GM12878 (cell line): ENCODE measurements around the gene XPC. TPM values are rescaled to one million over a fixed set of nuclear protein-coding genes. Genes with fewer than 3 reads are reported as not detected.

ENCODE experiments used
- ATAC-seq: fragments of 200-7000 bp; cut with Tn5 transposase; 3 replicates; pipeline ENCODE4 v1.9.1; 2020; ENCODE audit warnings: mild to moderate bottlenecking, moderate library complexity
- BruUV-seq: library from RNA; stranded (reverse); fragments of 400-500 nt; replicated peaks from 2 replicates; lab custom pipeline; 2021; lab: Mats Ljungman, UMichigan
- CTCF ChIA-PET: fragments of 300-600 bp; sonication (Branson Sonifier 250); formaldehyde crosslinking; extraction: SDS; loops from one replicate; lab custom pipeline; 2021; ENCODE audit warnings: inconsistent platforms; lab: Yijun Ruan, JAX
- POLR2A ChIA-PET: fragments of 350-600 bp; formaldehyde crosslinking; extraction: SDS; loops from one replicate; lab custom pipeline; 2021; ENCODE audit warnings: inconsistent platforms; lab: Charles Lee
- RAD21 ChIA-PET: fragments of 300-600 bp; sonication (Branson Sonifier 250); formaldehyde crosslinking; loops from one replicate; lab custom pipeline; 2023; ENCODE audit warnings: antibody characterized with exemption; ENCODE audit not compliant: unreplicated experiment; lab: Charles Lee
- SMC1A ChIA-PET: fragments of 300-600 bp; sonication (Branson Sonifier 250); formaldehyde crosslinking; loops from one replicate; lab custom pipeline; 2023; ENCODE audit not compliant: unreplicated experiment, uncharacterized antibody; lab: Charles Lee
- DNase-seq: peaks from one replicate; pipeline ENCODE4 v3.0.0-alpha.2; 2011; ENCODE audit warnings: low read depth, low spot score
- FAIRE-seq: peaks from 3 replicates; lab custom pipeline; 2011; peaks lifted over from hg19 to GRCh38; lab: Jason Lieb, UNC
- H2AFZ ChIP-seq: 2 replicates; pipeline ENCODE4 v1.6.0; 2011; ENCODE audit warnings: low read depth, low read length, control low read depth; ENCODE audit not compliant: control insufficient read depth
- H3K27ac ChIP-seq: 2 replicates; pipeline ENCODE4 v1.5.1; 2011; ENCODE audit warnings: control low read depth; ENCODE audit not compliant: control insufficient read depth, insufficient read depth
- H3K27me3 ChIP-seq, 2 experiments: replicated peaks in 1 of 2; 2 replicates each; pipeline versions ENCODE4 v1.6.0 to v1.6.1; 2011; ENCODE audit warnings: low read length in 1 of 2; ENCODE audit not compliant: control insufficient read depth in 2 of 2, insufficient read depth in 2 of 2
- H3K36me3 ChIP-seq, 2 experiments: 2 replicates each; pipeline ENCODE4 v1.5.1; 2011; ENCODE audit warnings: low read length in 1 of 2; ENCODE audit not compliant: control insufficient read depth in 2 of 2, insufficient read depth in 2 of 2
- H3K4me1 ChIP-seq: 2 replicates; pipeline ENCODE4 v1.6.1; 2011; ENCODE audit warnings: mild to moderate bottlenecking, low read length, moderate library complexity, mixed read lengths; ENCODE audit not compliant: control insufficient read depth, insufficient read depth
- H3K4me2 ChIP-seq: 2 replicates; pipeline ENCODE4 v1.6.0; 2011; ENCODE audit warnings: control low read depth; ENCODE audit not compliant: control insufficient read depth, insufficient read depth
- H3K4me3 ChIP-seq: fragments of 200-600 bp; sonication (generic); 2 replicates; pipeline ENCODE4 v1.5.1; 2016
- H3K79me2 ChIP-seq: 2 replicates; pipeline ENCODE4 v1.6.0; 2011; ENCODE audit warnings: low read length; ENCODE audit not compliant: control insufficient read depth, insufficient read depth
- H3K9ac ChIP-seq: 2 replicates; pipeline ENCODE4 v1.8.0; 2011; ENCODE audit warnings: low read length, control low read depth, mixed read lengths; ENCODE audit not compliant: control insufficient read depth, insufficient read depth
- H3K9me3 ChIP-seq: replicated peaks from 3 replicates; pipeline ENCODE4 v1.5.1; 2011; ENCODE audit warnings: mild to moderate bottlenecking, low read length; ENCODE audit not compliant: control insufficient read depth, insufficient read depth
- H4K20me1 ChIP-seq: 2 replicates; pipeline ENCODE4 v1.6.0; 2011; ENCODE audit not compliant: control insufficient read depth, insufficient read depth
- BACH1 ChIP-seq: fragments of 450-650 bp; IDR thresholded peaks from 2 replicates; pipeline ENCODE4 v1.6.1; 2017; ENCODE audit warnings: mild to moderate bottlenecking, borderline replicate concordance
- BMI1 ChIP-seq: fragments of 450-650 bp; IDR thresholded peaks from 2 replicates; pipeline ENCODE4 v1.6.1; 2016; ENCODE audit warnings: mild to moderate bottlenecking, moderate library complexity, borderline replicate concordance
- FOXM1 ChIP-seq: IDR thresholded peaks from 2 replicates; pipeline ENCODE4 v1.6.1; 2012; ENCODE audit warnings: low read depth, mild to moderate bottlenecking, inconsistent platforms, low read length, moderate library complexity
- MTA3 ChIP-seq: IDR thresholded peaks from 2 replicates; pipeline ENCODE4 v1.6.1; 2012; ENCODE audit warnings: low read length, inconsistent platforms, borderline replicate concordance
- MYC ChIP-seq: IDR thresholded peaks from 2 replicates; pipeline ENCODE4 v1.6.1; 2011; ENCODE audit warnings: mild to moderate bottlenecking, low read length, moderate library complexity, inconsistent platforms; ENCODE audit not compliant: insufficient read depth, insufficient replicate concordance, insufficient read length, severe bottlenecking
- PRDM15 ChIP-seq: fragments of 450-650 bp; formaldehyde crosslinking; IDR thresholded peaks from 2 replicates; pipeline ENCODE4 v1.4.0; 2020; ENCODE audit warnings: mild to moderate bottlenecking, moderate library complexity
- SKIL ChIP-seq: fragments of 450-650 bp; IDR thresholded peaks from 2 replicates; pipeline ENCODE4 v1.6.1; 2017; ENCODE audit warnings: mild to moderate bottlenecking, low read depth, inconsistent platforms; ENCODE audit not compliant: poor library complexity, severe bottlenecking
- SMARCA5 ChIP-seq: fragments of 450-650 bp; IDR thresholded peaks from 2 replicates; pipeline ENCODE4 v1.6.1; 2017; ENCODE audit warnings: mild to moderate bottlenecking
- TARDBP ChIP-seq: IDR thresholded peaks from 2 replicates; pipeline ENCODE4 v1.6.1; 2016; ENCODE audit warnings: borderline replicate concordance
- USF2 ChIP-seq: IDR thresholded peaks from 2 replicates; pipeline ENCODE4 v1.6.1; 2011; ENCODE audit warnings: low read depth, low read length, improper control_type of control experiment, borderline replicate concordance
- ZBTB40 ChIP-seq: fragments of 450-650 bp; IDR thresholded peaks from 2 replicates; pipeline ENCODE4 v1.6.1; 2016; ENCODE audit warnings: mild to moderate bottlenecking, moderate library complexity, borderline replicate concordance
- ZNF274 ChIP-seq: IDR thresholded peaks from one replicate; pipeline ENCODE4 v1.8.0; 2011; ENCODE audit not compliant: insufficient read length, insufficient read depth
- WGBS: methylation state at CpG from one replicate; pipeline ENCODE4 v1.1.6; 2016; ENCODE audit warnings: low lambda C conversion rate; ENCODE audit not compliant: insufficient replicate concordance, insufficient coverage; ENCODE audit errors: missing lambda C conversion rate; 5-methylcytosine and 5-hydroxymethylcytosine counted together
- in situ Hi-C: fragments of 300-500 bp; cut with MboI; formaldehyde crosslinking; loops from 9 replicates; pipeline ENCODE4 v1.14.3; 2018; ENCODE audit warnings: mixed read lengths
- intact Hi-C: fragments of 100-400 bp; cut with micrococcal nuclease; formaldehyde crosslinking; loops from one replicate; pipeline ENCODE4 v1.14.2; 2022; ENCODE audit not compliant: unreplicated experiment
- polyA plus RNA-seq, 11 experiments: library from polyadenylated mRNA; depleted of rRNA in 4 of 11; unstranded in 6 of 11; stranded (reverse) in 5 of 11; fragments of >200 nt; fragmentation: Nextera tagmentation in 4 of 11; fragmentation: Illumina TruSeq in 1 of 11; extraction: Ambion mirVana in 4 of 11; extraction: Trizol in 1 of 11; gene quantifications; 1 replicate in 1 of 11; 2 replicates in 10 of 11; pipeline versions ENCODE4 v1.2.1 to v1.2.3, GENCODE V29; 2011 to 2016; ENCODE audit warnings: inconsistent platforms in 2 of 11, missing spikeins in 2 of 11, low read depth in 1 of 11
- total RNA-seq, 4 experiments: library from RNA; depleted of rRNA in 3 of 4; stranded (reverse); fragments of >200 nt in 3 of 4; fragmentation: Illumina TruSeq in 1 of 4; extraction: Trizol in 1 of 4; gene quantifications; 2 replicates each; pipeline versions ENCODE4 v1.2.1 to v1.2.3, GENCODE V29; 2013 to 2021

XPC gene
- total and polyA plus RNA-seq, 10 of the 15 experiments (the other 5 are each of a cell fraction or from before 2014, with no cell fraction given), result 4.0 to 48.3 (median 29.8) TPM

- ChIA-PET POLR2A (no interaction called here), CTCF (interaction anchor here (0.7 to 2.3 kb wide), 7 partner anchors 9 to 278 kb away, joined by 3 to 10 read pairs (median 4); no protein-coding TSS in a partner anchor), SMC1A (no interaction called here), RAD21 (no interaction called here)
- peaks cover 14% of the 10 kb centered on the region for H3K4me1 ChIP-seq
- no peaks in the 10 kb centered on the region for H4K20me1 ChIP-seq
- in situ Hi-C loops (no loop called here), intact Hi-C loops (no loop called here)
- H3K79me2 ChIP-seq, result peaks cover 56% of the 10 kb centered on the region
- H3K36me3 ChIP-seq, result peaks cover 1 to 15% of the 10 kb centered on the region in 2 experiments; a peak in 3 of 4 replicates
- no peaks in the 10 kb centered on the region for H3K27me3 ChIP-seq
- no peak for ATAC-seq
- H3K9me3 ChIP-seq, result no peaks in the 10 kb centered on the region
- H3K4me3 ChIP-seq, result peak overlapping the region; percentile 46; the same call in 1 of the 2 replicates
- 82% methylated on average over 2 of the region's 2 CpGs for WGBS
- no TSS peak for BruUV-seq
- no peak overlapping the region for H3K27ac ChIP-seq
- H3K9ac ChIP-seq, result 0 out of 2 replicates have a peak overlapping the region, but pooled peaks have one; percentile 22
- TF ChIP-seq MTA3 (no peak), BMI1 (no peak), MYC (no peak), USF2 (no peak), BACH1 (no peak), SKIL (no peak), FOXM1 (no peak), ZNF274 (no peak), PRDM15 (CRISPR knock-in tag) (no peak), SMARCA5 (no peak), TARDBP (no peak), ZBTB40 (no peak)
- DNase-seq, result no peak
- no peak overlapping the region for H2AFZ ChIP-seq
- FAIRE-seq, result no peak
- H3K4me2 ChIP-seq, result peak overlapping the region; percentile 82
Observed at GRCh38 chr3:14174483-14174882, 3.9 kb downstream of the XPC start.
